Measurements from ENCODE around the gene APOA4. TPM values are rescaled to one million over a fixed set of nuclear protein-coding genes. Genes with fewer than 3 reads are reported as not detected.

The APOA4 gene
- total RNA-seq, 1 experiment from 2014 or later = not detected

GRCh38 chr11:116838321-116839084, 15.4 kb upstream of the APOA4 start:
- Mint-ChIP-seq H3K27ac (ENCODE audit: unreplicated experiment) (no peak overlapping the region), H3K4me3 (ENCODE audit: low read depth, unreplicated experiment) (no peak overlapping the region), H3K27me3 (ENCODE audit: unreplicated experiment) (peaks cover 14% of the 10 kb centered on the region), H3K4me1 (ENCODE audit: low read depth, unreplicated experiment) (no peaks in the 10 kb centered on the region), H3K36me3 (ENCODE audit: insufficient read depth, unreplicated experiment) (peaks cover under 1% of the 10 kb centered on the region), H3K9me3 (ENCODE audit: low read depth, unreplicated experiment) (no peaks in the 10 kb centered on the region)
- intact Hi-C loops (cut with micrococcal nuclease; ENCODE audit: unreplicated experiment) = loop anchor here (5.0 kb wide), 1 partner anchor 46 kb away; the partner anchor contains the start of gene APOA5
- no TSS peak for BruUV-seq (replicated peaks)
- TF ChIP-seq, protein P1, sequence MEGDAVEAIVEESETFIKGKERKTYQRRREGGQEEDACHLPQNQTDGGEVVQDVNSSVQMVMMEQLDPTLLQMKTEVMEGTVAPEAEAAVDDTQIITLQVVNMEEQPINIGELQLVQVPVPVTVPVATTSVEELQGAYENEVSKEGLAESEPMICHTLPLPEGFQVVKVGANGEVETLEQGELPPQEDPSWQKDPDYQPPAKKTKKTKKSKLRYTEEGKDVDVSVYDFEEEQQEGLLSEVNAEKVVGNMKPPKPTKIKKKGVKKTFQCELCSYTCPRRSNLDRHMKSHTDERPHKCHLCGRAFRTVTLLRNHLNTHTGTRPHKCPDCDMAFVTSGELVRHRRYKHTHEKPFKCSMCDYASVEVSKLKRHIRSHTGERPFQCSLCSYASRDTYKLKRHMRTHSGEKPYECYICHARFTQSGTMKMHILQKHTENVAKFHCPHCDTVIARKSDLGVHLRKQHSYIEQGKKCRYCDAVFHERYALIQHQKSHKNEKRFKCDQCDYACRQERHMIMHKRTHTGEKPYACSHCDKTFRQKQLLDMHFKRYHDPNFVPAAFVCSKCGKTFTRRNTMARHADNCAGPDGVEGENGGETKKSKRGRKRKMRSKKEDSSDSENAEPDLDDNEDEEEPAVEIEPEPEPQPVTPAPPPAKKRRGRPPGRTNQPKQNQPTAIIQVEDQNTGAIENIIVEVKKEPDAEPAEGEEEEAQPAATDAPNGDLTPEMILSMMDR (IDR thresholded peaks at IDR 0.05; ENCODE audit: unreplicated experiment) = no peak
- CTCF ChIA-PET = no interaction called here
- DNase-seq = no peak

- CTCF ChIA-PET = no interaction called here
- TF ChIP-seq, protein P1 (IDR thresholded peaks at IDR 0.05; ENCODE audit: unreplicated experiment) = no peak
- H3K4me1 Mint-ChIP-seq (ENCODE audit: low read depth, unreplicated experiment) = no peaks in the 10 kb centered on the region
- peaks cover 14% of the 10 kb centered on the region for H3K27me3 Mint-ChIP-seq (ENCODE audit: unreplicated experiment)
- H3K36me3 Mint-ChIP-seq (ENCODE audit: insufficient read depth, unreplicated experiment) = no peaks in the 10 kb centered on the region
- no peak for DNase-seq
- H3K9me3 Mint-ChIP-seq (ENCODE audit: low read depth, unreplicated experiment) = no peaks in the 10 kb centered on the region
- intact Hi-C loops (cut with micrococcal nuclease; ENCODE audit: unreplicated experiment) = loop anchor here (5.0 kb wide), 1 partner anchor 45 kb away; the partner anchor contains the start of gene APOA5
- BruUV-seq (replicated peaks) = no TSS peak
- no peak within 1 kb of the TSS for H3K27ac Mint-ChIP-seq (ENCODE audit: unreplicated experiment)
- no peak within 1 kb of the TSS for H3K4me3 Mint-ChIP-seq (ENCODE audit: low read depth, unreplicated experiment)
These were observed 14.4 kb upstream of the APOA4 start, which contains the start of gene APOA1 for GRCh38 chr11:116837231-116838091. Gene APOA1 (minus strand): TSS chr11:116837622. CDS start chr11:116837387, 235 bp downstream.

- no TSS peak for BruUV-seq (replicated peaks)
- Mint-ChIP-seq H3K36me3 (ENCODE audit: insufficient read depth, unreplicated experiment) (no peaks in the 10 kb centered on the region), H3K4me3 (ENCODE audit: low read depth, unreplicated experiment) (no peak overlapping the region), H3K9me3 (ENCODE audit: low read depth, unreplicated experiment) (no peaks in the 10 kb centered on the region), H3K27ac (ENCODE audit: unreplicated experiment) (no peak overlapping the region), H3K27me3 (ENCODE audit: unreplicated experiment) (peaks cover 14% of the 10 kb centered on the region), H3K4me1 (ENCODE audit: low read depth, unreplicated experiment) (no peaks in the 10 kb centered on the region)
- CTCF ChIA-PET = interaction anchor here (1.2 to 1.6 kb wide), 3 partner anchors 46 to 269 kb away, joined by 5 to 39 read pairs (median 10); partner anchors contain the start of genes APOA5 and ZPR1
- TF ChIP-seq, protein P1 (IDR thresholded peaks at IDR 0.05; ENCODE audit: unreplicated experiment) = no peak
- intact Hi-C loops (cut with micrococcal nuclease; ENCODE audit: unreplicated experiment) = loop anchor here (5.0 kb wide), 1 partner anchor 44 kb away; the partner anchor contains the start of gene APOA5
- no peak for DNase-seq
These were observed 13.5 kb upstream of the APOA4 start for GRCh38 chr11:116836632-116836991.

DNA sequence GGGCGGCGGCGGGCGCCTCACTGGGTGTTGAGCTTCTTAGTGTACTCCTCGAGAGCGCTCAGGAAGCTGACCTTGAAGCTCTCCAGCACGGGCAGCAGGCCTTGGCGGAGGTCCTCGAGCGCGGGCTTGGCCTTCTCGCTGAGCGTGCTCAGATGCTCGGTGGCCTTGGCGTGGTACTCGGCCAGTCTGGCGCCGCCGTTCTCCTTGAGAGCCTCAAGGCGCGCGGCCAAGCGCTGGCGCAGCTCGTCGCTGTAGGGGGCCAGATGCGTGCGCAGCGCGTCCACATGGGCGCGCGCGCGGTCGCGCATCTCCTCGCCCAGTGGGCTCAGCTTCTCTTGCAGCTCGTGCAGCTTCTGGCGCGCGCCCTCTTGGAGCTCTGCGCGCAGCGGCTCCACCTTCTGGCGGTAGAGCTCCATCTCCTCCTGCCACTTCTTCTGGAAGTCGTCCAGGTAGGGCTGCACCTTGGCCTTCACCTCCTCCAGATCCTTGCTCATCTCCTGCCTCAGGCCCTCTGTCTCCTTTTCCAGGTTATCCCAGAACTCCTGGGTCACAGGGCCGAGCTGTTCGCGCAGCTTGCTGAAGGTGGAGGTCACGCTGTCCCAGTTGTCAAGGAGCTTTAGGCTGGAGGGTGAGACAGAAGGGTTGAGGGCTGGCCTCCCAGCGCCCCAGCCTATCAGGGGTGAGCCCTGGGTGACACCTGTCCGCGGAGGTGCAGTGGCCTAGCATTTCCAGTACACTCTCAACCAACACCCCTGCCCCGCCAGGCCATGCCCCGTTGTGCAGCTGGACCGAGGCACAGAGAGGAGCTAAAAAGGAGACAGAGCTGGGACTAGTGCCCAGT, 12.9 kb upstream of the APOA4 start:
- no TSS peak for BruUV-seq (replicated peaks)
- Mint-ChIP-seq H3K4me3 (ENCODE audit: low read depth, unreplicated experiment) (peak overlapping the region; percentile 43), H3K4me1 (ENCODE audit: low read depth, unreplicated experiment) (no peaks in the 10 kb centered on the region), H3K27ac (ENCODE audit: unreplicated experiment) (no peak overlapping the region), H3K27me3 (ENCODE audit: unreplicated experiment) (peaks cover 14% of the 10 kb centered on the region), H3K9me3 (ENCODE audit: low read depth, unreplicated experiment) (no peaks in the 10 kb centered on the region), H3K36me3 (ENCODE audit: insufficient read depth, unreplicated experiment) (no peaks in the 10 kb centered on the region)
- intact Hi-C loops (cut with micrococcal nuclease; ENCODE audit: unreplicated experiment) = loop anchor here (5.0 kb wide), 1 partner anchor 44 kb away; the partner anchor contains the start of gene APOA5
- peak; percentile 76 for DNase-seq
- TF ChIP-seq, protein P1 (IDR thresholded peaks at IDR 0.05; ENCODE audit: unreplicated experiment) = no peak
- CTCF ChIA-PET = interaction anchor here (0.8 to 1.6 kb wide), 5 partner anchors 9 to 270 kb away, joined by 3 to 39 read pairs (median 5); partner anchors contain the start of genes APOA5 and ZPR1

Measured in Calu3 (cell line).